Smooth muscle cell (in vitro differentiated cells): ENCODE results near the gene DCLK2. TPM values are rescaled to one million over a fixed set of nuclear protein-coding genes. Genes with fewer than 3 reads are reported as not detected.

Source experiments
- DNase-seq: peaks from one replicate; lab custom pipeline; 2025; ENCODE audit not compliant: unreplicated experiment; lab: John Stamatoyannopoulos, UW
- H2AFZ ChIP-seq: fragments of 200-600 bp; sonication (generic); 2 replicates; pipeline ENCODE4 v1.6.0; 2016; ENCODE audit warnings: antibody characterized with exemption, low read depth, mild to moderate bottlenecking
- H3F3A ChIP-seq: fragments of 200-600 bp; sonication (generic); 2 replicates; pipeline ENCODE4 v1.6.0; 2017; ENCODE audit warnings: antibody characterized with exemption, low read depth
- H3K27ac ChIP-seq: fragments of 200-600 bp; sonication (generic); 2 replicates; pipeline ENCODE4 v1.5.1; 2016; ENCODE audit warnings: low read depth, mild to moderate bottlenecking
- H3K27me3 ChIP-seq: fragments of 200-600 bp; sonication (generic); 2 replicates; pipeline ENCODE4 v1.6.1; 2016; ENCODE audit warnings: low read depth, mild to moderate bottlenecking
- H3K36me3 ChIP-seq: fragments of 200-600 bp; sonication (generic); 2 replicates; pipeline ENCODE4 v1.5.1; 2016; ENCODE audit warnings: low read depth
- H3K4me1 ChIP-seq: fragments of 200-600 bp; sonication (generic); 2 replicates; pipeline ENCODE4 v1.5.1; 2016; ENCODE audit warnings: low read depth
- H3K4me2 ChIP-seq: fragments of 200-600 bp; sonication (generic); 2 replicates; pipeline ENCODE4 v1.6.0; 2016; ENCODE audit warnings: mild to moderate bottlenecking
- H3K4me3 ChIP-seq: fragments of 200-600 bp; sonication (generic); 2 replicates; pipeline ENCODE4 v1.5.1; 2016; ENCODE audit warnings: mild to moderate bottlenecking
- H3K79me2 ChIP-seq: fragments of 200-600 bp; sonication (generic); 2 replicates; pipeline ENCODE4 v1.6.0; 2016; ENCODE audit warnings: low read depth, mild to moderate bottlenecking
- H3K9ac ChIP-seq: fragments of 200-600 bp; sonication (generic); 2 replicates; pipeline ENCODE4 v1.6.0; 2016; ENCODE audit warnings: low read depth
- H3K9me3 ChIP-seq: fragments of 200-600 bp; sonication (generic); replicated peaks from 2 replicates; pipeline ENCODE4 v1.5.1; 2016; ENCODE audit warnings: low read depth
- H4K20me1 ChIP-seq: fragments of 200-600 bp; sonication (generic); 2 replicates; pipeline ENCODE4 v1.6.0; 2016; ENCODE audit warnings: low read depth
- WGBS: methylation state at CpG from one replicate; pipeline ENCODE4 v1.1.7; 2016; ENCODE audit warnings: low lambda C conversion rate; 5-methylcytosine and 5-hydroxymethylcytosine counted together
- polyA plus RNA-seq: library from polyadenylated mRNA; unstranded; fragments of >200 nt; fragmentation: Nextera tagmentation; extraction: Ambion mirVana; gene quantifications from 2 replicates; pipeline ENCODE4 v1.2.1, GENCODE V29; 2016
- total RNA-seq: library from RNA; depleted of rRNA; stranded (reverse); fragments of >200 nt; gene quantifications from 2 replicates; pipeline ENCODE4 v1.2.3, GENCODE V29; 2014
- TF ChIP-seq, protein P1 (sequence below): fragments of 200-600 bp; sonication (generic); IDR thresholded peaks from 2 replicates; pipeline ENCODE4 v1.5.1; 2017; ENCODE audit warnings: borderline replicate concordance, mild to moderate bottlenecking, antibody characterized with exemption; ENCODE audit not compliant: insufficient read depth, poor library complexity, severe bottlenecking

Gene DCLK2
- total and polyA plus RNA-seq, 2 experiments from 2014 or later = 1.3 to 4.8 TPM

DNA sequence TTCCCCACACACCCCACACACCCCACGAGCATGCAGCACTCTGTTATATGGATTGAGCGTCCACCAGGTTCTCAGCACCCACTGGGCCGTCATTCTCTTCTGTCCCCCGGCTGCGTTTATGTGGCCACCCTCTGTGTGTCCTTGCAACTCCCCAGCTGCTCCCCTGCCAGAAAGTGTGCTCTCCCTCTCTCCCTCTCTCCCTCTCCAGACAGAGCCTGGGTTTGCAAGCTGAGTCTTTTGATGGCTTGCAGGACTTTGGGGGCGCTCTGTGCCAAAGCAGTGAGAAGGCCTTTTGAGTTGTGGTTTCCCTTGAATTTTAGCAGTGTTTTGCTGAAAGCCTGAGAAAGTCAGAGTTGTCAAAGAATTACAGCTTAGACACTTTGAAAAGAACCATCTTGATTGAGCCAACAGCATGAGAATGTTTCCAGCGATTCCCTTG, 173.5 kb downstream of the DCLK2 start:
- DNase-seq = no peak
- Histone ChIP-seq H3K9ac (no peak overlapping the region), H3K36me3 (no peaks in the 10 kb centered on the region), H3K4me3 (no peak overlapping the region), H4K20me1 (no peaks in the 10 kb centered on the region), H3F3A (no peaks in the 10 kb centered on the region), H3K27ac (no peak overlapping the region), H2AFZ (no peak overlapping the region), H3K4me1 (no peaks in the 10 kb centered on the region), H3K4me2 (no peak overlapping the region), H3K79me2 (no peaks in the 10 kb centered on the region), H3K9me3 (no peaks in the 10 kb centered on the region), H3K27me3 (no peaks in the 10 kb centered on the region)
- TF ChIP-seq, protein P1, sequence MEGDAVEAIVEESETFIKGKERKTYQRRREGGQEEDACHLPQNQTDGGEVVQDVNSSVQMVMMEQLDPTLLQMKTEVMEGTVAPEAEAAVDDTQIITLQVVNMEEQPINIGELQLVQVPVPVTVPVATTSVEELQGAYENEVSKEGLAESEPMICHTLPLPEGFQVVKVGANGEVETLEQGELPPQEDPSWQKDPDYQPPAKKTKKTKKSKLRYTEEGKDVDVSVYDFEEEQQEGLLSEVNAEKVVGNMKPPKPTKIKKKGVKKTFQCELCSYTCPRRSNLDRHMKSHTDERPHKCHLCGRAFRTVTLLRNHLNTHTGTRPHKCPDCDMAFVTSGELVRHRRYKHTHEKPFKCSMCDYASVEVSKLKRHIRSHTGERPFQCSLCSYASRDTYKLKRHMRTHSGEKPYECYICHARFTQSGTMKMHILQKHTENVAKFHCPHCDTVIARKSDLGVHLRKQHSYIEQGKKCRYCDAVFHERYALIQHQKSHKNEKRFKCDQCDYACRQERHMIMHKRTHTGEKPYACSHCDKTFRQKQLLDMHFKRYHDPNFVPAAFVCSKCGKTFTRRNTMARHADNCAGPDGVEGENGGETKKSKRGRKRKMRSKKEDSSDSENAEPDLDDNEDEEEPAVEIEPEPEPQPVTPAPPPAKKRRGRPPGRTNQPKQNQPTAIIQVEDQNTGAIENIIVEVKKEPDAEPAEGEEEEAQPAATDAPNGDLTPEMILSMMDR = no peak
- WGBS = 77% methylated on average over 7 of the region's 7 CpGs

- Histone ChIP-seq H3K4me3 (no peak overlapping the region), H3F3A (no peaks in the 10 kb centered on the region), H3K79me2 (no peaks in the 10 kb centered on the region), H3K9me3 (no peaks in the 10 kb centered on the region), H3K36me3 (no peaks in the 10 kb centered on the region), H3K9ac (no peak overlapping the region), H2AFZ (no peak overlapping the region), H4K20me1 (no peaks in the 10 kb centered on the region), H3K4me1 (no peaks in the 10 kb centered on the region), H3K4me2 (no peak overlapping the region), H3K27ac (no peak overlapping the region), H3K27me3 (no peaks in the 10 kb centered on the region)
- 68% methylated on average over 6 of the region's 6 CpGs for WGBS
- DNase-seq = no peak
- TF ChIP-seq, protein P1 = no peak
These were observed 174.1 kb downstream of the DCLK2 start for GRCh38 chr4:150252306-150252705.

DNA sequence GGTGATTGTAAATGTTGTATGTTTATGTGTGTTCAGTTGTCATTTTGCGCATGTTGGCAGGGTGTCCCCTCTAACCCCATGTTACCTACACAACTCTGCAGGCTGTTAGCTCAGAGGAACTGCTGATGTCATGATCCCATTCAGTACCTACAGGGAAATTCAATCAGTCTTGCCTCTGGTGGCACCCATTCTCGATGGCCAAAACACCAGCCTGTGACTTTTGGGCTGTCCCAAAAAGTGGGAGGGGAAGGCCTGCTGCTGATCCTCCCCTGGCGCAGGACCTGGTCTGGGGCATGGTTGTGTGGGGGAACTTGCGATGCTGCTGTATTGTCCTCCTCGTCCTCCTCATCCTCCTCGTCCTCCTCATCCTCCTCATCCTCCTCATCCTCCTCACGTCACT, 174.5 kb downstream of the DCLK2 start:
- no peak for DNase-seq
- Histone ChIP-seq H3K79me2 (no peaks in the 10 kb centered on the region), H2AFZ (no peak overlapping the region), H3K36me3 (no peaks in the 10 kb centered on the region), H3K4me2 (no peak overlapping the region), H3F3A (no peaks in the 10 kb centered on the region), H4K20me1 (no peaks in the 10 kb centered on the region), H3K4me1 (no peaks in the 10 kb centered on the region), H3K27me3 (no peaks in the 10 kb centered on the region), H3K4me3 (no peak overlapping the region), H3K9me3 (no peaks in the 10 kb centered on the region), H3K27ac (no peak overlapping the region), H3K9ac (no peak overlapping the region)
- WGBS = 91% methylated on average over 7 of the region's 7 CpGs
- TF ChIP-seq, protein P1 = no peak

DNA sequence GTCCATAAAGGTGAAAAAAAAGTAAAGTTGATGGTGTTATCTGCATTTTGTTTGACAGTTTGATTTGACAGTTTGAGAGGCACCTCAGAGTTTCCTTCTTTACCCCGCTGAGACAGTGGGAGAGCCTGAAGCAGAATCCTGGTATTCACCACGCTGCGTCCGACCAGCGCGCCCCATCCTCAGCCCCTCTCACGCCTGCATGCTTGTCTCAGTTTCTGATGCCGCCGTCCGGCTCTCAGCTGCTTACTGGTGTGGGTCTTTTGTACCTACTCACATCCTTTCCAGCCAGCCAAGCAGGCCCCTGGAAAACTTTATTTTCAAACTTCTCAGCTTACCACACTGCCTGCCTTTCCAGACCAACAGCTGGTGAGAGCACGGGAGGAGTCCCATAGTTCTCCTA, 175.2 kb downstream of the DCLK2 start:
- H3K4me1 ChIP-seq = no peaks in the 10 kb centered on the region
- no peak overlapping the region for H3K9ac ChIP-seq
- H3K36me3 ChIP-seq = no peaks in the 10 kb centered on the region
- no peaks in the 10 kb centered on the region for H3K9me3 ChIP-seq
- H3K4me3 ChIP-seq = no peak overlapping the region
- TF ChIP-seq, protein P1 = no peak
- no peaks in the 10 kb centered on the region for H4K20me1 ChIP-seq
- H3F3A ChIP-seq = no peaks in the 10 kb centered on the region
- 95% methylated on average over 11 of the region's 11 CpGs for WGBS
- H2AFZ ChIP-seq = no peak overlapping the region
- no peak overlapping the region for H3K27ac ChIP-seq
- H3K79me2 ChIP-seq = no peaks in the 10 kb centered on the region
- no peak for DNase-seq
- no peak overlapping the region for H3K4me2 ChIP-seq
- no peaks in the 10 kb centered on the region for H3K27me3 ChIP-seq
